RWPE2 (cell line): ENCODE results near the gene CDK5RAP2.

Source experiments
- ATAC-seq: fragments of 200-7000 bp; cut with Tn5 transposase; 3 replicates; pipeline ENCODE4 v1.9.1; 2021; ENCODE audit warnings: low read depth
- DNase-seq: peaks from one replicate; pipeline ENCODE4 v3.0.0-alpha.2; 2020; ENCODE audit warnings: low spot score
- H3K27ac ChIP-seq: fragments of 450-650 bp; 2 replicates; pipeline ENCODE4 v1.5.1; 2017; ENCODE audit warnings: mild to moderate bottlenecking; ENCODE audit not compliant: poor library complexity, severe bottlenecking
- H3K27me3 ChIP-seq: fragments of 250-450 bp; sonication (Bioruptor Pico); 2 replicates; pipeline ENCODE4 v1.5.1; 2021; ENCODE audit warnings: mild to moderate bottlenecking, moderate library complexity; ENCODE audit not compliant: insufficient read depth, poor library complexity, severe bottlenecking
- H3K36me3 ChIP-seq: fragments of 250-450 bp; sonication (Bioruptor Pico); 2 replicates; pipeline ENCODE4 v1.5.1; 2020; ENCODE audit warnings: low read depth, mild to moderate bottlenecking, moderate library complexity
- H3K4me1 ChIP-seq: fragments of 250-450 bp; sonication (Bioruptor Pico); 2 replicates; pipeline ENCODE4 v1.5.1; 2021; ENCODE audit warnings: mild to moderate bottlenecking, moderate library complexity; ENCODE audit not compliant: insufficient read depth, poor library complexity, severe bottlenecking
- H3K4me3 ChIP-seq: fragments of 250-450 bp; sonication (Bioruptor Pico); 2 replicates; pipeline ENCODE4 v1.5.1; 2021; ENCODE audit warnings: mild to moderate bottlenecking, moderate library complexity; ENCODE audit not compliant: severe bottlenecking
- H3K9me3 ChIP-seq: fragments of 250-450 bp; sonication (Bioruptor Pico); 2 replicates; pipeline ENCODE4 v1.5.1; 2021; ENCODE audit warnings: mild to moderate bottlenecking, moderate library complexity; ENCODE audit not compliant: severe bottlenecking
- CTCF ChIP-seq: fragments of 450-650 bp; IDR thresholded peaks from one replicate; pipeline ENCODE4 v1.5.1; 2017; ENCODE audit warnings: mild to moderate bottlenecking, moderate library complexity; ENCODE audit not compliant: poor library complexity, severe bottlenecking

The CDK5RAP2 gene

GRCh38 chr9:120625222-120625621 lies 45.3 kb upstream of the CDK5RAP2 start:
- Histone ChIP-seq H3K4me3 (no peak overlapping the region), H3K4me1 (peaks cover 15% of the 10 kb centered on the region), H3K9me3 (no peaks in the 10 kb centered on the region), H3K27ac (no peak overlapping the region), H3K27me3 (no peaks in the 10 kb centered on the region), H3K36me3 (peaks cover 1% of the 10 kb centered on the region; the same call in 1 of the 2 replicates)
- DNase-seq (no peak), ATAC-seq (no peak)
- TF ChIP-seq CTCF = no peak

- H3K4me1 ChIP-seq = peaks cover 13% of the 10 kb centered on the region
- TF ChIP-seq CTCF = no peak
- DNase-seq = no peak
- no peak overlapping the region for H3K27ac ChIP-seq
- ATAC-seq = no peak
- H3K27me3 ChIP-seq = no peaks in the 10 kb centered on the region
- H3K4me3 ChIP-seq = no peak overlapping the region
- peaks cover 10% of the 10 kb centered on the region; the same call in 1 of the 2 replicates for H3K36me3 ChIP-seq
- H3K9me3 ChIP-seq = no peaks in the 10 kb centered on the region
Measured at GRCh38 chr9:120622790-120623189, 42.8 kb upstream of the CDK5RAP2 start.

DNA sequence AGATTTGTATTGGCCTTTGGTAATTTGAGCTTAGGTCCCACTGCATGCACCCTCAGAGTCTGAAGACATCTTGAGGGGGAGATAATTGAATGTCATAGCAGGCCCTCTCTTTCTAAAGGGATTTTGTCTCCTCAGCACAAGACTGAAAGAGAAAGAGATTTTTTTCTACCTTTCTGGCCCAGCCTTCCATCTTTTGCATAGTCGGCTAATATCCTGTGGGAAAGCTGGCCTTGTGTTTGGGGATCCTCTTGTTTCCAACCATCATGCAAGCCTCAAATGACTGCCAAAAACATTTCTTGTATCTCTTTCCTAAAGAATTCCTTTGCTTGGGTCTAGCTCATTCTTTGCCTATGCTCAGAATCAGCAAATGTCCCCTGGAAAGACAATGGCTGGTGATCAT lies 42.0 kb upstream of the CDK5RAP2 start:
- ATAC-seq (no peak), DNase-seq (no peak)
- Histone ChIP-seq H3K9me3 (no peaks in the 10 kb centered on the region), H3K27ac (no peak overlapping the region), H3K4me1 (peaks cover 19% of the 10 kb centered on the region), H3K4me3 (no peak overlapping the region), H3K27me3 (no peaks in the 10 kb centered on the region), H3K36me3 (peaks cover 10% of the 10 kb centered on the region; the same call in 1 of the 2 replicates)
- TF ChIP-seq CTCF = no peak

DNA sequence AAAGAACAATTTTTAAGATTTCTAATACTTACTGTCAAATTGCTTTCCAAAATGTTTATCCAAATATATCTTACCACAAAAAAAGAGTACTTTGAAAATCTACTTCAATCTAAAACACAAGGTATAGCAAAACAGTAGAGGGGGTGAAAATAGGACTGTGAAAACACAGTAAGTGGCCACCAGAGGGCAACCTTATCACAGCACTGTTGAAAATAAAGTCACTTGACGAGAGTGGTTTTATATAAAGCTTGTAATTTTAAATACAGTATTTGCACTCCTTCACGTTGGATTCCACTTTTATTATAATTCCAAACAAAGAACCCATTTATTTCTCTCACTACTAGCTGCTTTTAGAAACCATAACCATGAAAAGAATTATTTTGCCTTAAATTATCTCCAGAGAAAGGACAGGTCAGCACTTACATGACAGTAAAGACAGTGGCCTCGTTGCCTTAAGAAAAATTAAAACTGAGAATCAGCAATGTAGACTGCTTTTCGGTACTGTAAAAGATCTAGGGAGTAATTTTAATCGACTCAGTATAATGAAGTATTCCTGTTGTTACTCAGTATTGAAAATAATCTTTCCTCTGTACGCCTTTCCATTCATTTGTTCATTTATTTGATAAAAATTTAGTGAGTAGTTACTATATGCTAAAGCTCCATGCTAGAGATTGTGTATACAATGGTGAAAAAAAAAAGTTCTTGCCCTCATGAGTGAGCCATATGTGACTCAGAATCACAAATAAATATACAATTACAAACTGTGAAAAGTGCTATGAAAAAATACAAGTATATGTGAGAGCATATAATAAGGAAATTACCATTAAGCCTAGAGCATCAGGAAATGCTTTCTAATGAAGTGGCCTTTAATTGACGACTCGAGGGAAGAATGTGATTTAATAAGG lies 40.0 kb upstream of the CDK5RAP2 start:
- peak; percentile 96 for TF ChIP-seq CTCF
- H3K27me3 ChIP-seq = no peaks in the 10 kb centered on the region
- H3K9me3 ChIP-seq = no peaks in the 10 kb centered on the region
- H3K4me1 ChIP-seq = peaks cover 16% of the 10 kb centered on the region
- DNase-seq (no peak), ATAC-seq (peak; percentile 84)
- H3K4me3 ChIP-seq = no peak overlapping the region
- no peak overlapping the region for H3K27ac ChIP-seq
- peaks cover 10% of the 10 kb centered on the region; the same call in 1 of the 2 replicates for H3K36me3 ChIP-seq
